ENCODE data around the gene MAML2.
A peak's percentile ranks its signal among the peaks of the same experiment; 100 is the strongest.

Gene MAML2

GRCh38 chr11:96316869-96317268 lies 26.1 kb downstream of the MAML2 start:
- no peak for FAIRE-seq

DNA sequence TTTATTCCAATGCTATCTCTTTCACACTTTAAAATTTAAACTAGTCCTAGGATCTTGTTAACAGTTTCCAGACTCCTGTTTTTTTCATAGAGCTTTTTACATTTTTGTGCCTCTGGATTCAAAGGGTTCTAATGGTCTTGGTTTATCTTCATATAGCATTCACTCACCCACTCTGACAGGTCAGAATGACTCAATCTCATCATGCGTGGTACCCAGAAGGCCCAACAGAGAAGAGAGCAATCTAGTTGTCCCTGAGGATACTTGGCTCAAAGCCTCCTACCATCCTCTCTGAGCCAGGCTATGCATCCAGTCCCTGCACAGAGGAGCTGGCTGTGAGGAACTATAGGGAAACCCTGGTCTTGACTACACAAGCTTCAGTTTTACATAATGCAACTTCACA lies 27.5 kb downstream of the MAML2 start:
- no peak for FAIRE-seq

DNA sequence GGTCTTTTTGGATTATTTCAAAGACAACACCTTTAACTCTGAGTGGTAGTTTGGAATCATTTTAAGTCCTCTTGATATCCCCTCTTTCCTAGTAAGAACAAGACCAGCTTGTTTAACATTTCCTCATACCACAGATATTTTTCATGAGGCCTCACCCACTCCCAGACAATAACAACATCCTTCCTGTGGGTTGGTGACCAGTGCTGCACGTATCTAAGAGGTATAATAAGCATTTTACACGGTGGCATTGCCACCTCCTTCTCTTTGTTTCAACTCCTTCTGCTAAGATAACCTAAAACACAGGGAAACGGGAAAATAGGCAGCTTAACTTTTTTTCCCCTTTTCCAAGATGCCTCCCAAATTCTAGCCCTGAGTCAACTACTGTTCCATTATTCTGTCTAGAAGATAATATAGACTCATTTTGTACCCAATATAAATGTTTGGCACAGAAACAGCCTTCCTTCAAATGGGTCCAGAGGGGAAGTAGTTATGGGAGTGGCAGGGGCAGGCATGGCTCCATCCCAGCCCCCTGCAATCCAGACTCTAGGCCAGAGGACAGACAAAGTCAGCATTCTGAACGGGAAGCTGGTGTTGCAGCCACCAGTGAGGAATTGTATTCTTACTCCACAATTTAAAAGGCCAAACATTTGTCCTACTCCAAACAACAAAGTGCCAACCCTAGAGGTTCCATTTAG lies 28.5 kb downstream of the MAML2 start:
- FAIRE-seq = no peak

- no peak for FAIRE-seq
These were observed 29.8 kb downstream of the MAML2 start for GRCh38 chr11:96313163-96313562.

DNA sequence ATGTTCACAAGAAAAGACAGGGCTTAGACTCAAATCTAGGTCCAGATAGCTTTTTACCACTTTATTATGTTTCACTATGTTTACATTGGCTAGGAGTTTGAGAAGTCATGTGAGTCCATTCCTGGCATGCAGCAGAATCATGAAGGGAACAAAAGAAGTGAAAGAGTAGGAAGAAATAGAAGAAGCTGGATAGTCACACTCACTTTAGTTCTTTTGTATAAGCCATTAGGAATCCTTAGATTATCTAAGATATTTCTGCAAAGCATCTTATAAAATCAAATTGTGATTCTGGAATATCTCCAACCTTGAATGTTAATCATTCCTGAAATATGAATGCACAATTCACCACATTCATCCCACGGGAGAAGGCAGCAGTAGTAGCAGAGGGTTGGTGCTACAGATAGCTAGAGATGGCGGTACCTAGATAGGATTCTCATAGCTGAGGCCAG lies 31.9 kb downstream of the MAML2 start:
- no peak for FAIRE-seq

GRCh38 chr11:96310236-96310635 lies 32.8 kb downstream of the MAML2 start:
- FAIRE-seq = no peak

DNA sequence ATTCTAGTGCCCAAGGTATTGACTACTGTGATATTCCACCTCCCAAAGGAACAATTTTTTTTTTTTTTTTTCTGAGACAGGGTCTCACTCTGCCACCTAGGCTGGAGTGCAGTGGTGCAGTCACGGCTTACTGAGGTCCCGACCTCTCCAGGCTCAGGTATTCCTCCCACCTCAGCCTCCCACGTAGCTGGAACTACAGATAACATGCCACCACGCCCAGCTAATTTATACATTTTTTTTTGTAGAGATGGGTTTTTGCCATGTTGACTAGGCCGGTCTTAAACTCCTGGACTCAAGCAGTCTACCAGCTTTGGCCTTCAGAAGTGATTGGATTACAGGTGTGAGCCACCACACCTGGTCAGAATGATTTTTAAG lies 33.4 kb downstream of the MAML2 start:
- FAIRE-seq = no peak

DNA sequence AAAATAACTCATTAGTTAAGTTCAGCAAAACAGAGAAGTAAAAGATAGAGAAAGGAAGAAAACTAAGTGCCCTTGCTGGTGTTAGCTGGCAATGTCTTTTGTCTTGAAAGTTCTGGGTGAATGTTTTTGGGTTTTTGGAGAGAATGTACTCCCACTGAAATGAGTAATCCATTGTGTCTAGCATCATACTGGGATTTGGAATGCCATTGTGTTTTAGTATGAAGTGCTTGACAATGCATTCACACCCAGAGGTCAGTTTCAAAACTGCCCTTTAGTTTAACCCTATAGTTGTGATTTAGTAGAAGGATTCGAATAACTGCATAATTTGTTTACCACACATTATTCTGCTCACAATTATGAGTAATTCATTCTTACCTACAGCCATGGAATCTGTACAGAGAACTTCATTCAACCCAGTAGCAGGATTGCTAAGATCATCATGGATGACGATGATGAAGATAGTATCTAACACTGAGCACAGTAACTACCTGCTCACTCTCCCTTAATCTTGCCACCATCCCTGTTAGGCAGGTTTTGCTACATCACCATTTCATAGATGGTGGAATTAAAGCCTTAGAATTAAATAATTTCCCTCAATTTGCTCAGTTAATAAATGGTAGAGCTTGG lies 33.9 kb downstream of the MAML2 start:
- FAIRE-seq = no peak

GRCh38 chr11:96307776-96308140 lies 35.2 kb downstream of the MAML2 start:
- no peak for FAIRE-seq

DNA sequence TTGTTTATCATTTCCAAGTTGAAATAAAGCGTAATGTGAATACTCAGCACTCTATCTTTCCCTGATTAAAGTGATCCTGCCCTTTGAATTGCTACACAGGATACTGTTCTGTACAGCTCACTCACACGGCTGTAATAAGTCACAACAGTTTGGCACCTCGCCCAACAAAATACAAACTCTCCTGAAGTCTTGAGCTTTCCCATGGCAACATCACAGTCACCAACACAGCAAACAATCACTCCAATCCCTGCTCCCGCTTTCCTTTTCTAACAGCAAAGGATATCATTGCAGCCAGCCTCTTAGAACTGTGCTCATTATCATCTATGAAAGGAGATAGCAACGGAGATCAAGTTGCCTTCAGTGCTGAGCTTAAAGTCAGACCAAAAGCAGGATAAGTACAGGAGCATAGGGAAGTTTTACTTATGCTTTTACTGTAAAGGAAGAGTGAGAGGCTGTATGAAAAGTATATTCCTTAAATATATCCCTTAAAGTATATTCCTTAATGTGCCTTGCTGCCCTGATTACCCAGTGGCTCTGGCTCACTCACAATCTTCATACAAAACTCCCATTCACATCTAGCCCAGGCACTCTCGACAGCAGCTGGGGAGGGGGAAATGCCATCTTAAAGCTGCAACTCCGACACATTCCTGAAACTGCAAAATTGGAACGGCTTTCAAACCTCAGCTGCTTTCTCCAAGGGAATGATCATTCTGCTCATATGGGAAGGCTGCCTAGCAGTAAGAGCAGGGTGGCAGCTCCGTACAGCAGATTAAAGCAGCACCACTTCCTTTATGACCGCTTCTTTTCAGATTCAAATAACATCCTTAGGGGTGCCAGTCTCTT lies 35.8 kb downstream of the MAML2 start:
- FAIRE-seq = peak; percentile 83

DNA sequence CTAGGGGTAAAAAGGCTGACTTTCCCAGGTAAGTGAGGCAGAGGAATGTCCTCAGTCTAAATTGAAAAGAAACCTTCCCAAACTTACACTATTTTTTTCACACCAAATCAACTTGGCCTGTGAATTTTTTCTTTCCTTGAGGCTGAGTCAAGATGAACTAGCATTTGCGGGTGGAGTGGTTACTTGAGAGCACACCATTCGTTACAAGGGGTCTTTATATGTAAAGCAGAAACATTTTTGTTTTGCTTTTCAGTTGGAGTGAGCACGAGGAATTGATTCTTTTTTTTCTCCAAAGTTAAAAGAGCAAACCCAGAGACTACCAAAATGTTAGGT lies 36.4 kb downstream of the MAML2 start:
- no peak for FAIRE-seq

GRCh38 chr11:96306071-96306470 lies 36.9 kb downstream of the MAML2 start:
- no peak for FAIRE-seq

- FAIRE-seq = no peak
These were observed 39.0 kb downstream of the MAML2 start for GRCh38 chr11:96303980-96304379.

DNA sequence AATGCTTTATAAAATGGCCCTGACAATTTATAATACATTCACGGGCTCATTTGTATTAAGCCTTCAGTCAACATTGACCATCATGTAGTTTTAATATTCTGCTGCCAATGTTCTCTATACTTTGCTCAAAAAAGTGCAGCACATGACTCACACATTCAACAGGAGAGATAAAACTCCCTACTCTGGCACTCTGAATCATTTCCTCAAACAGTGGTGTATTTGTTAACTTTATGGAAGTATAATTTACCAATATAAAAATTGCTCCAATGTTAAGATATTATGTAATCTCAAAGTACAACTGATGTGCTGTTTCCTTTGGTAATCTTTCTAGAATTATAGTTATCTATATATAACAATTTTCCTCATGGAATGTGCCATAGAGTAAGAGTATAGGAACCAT lies 39.9 kb downstream of the MAML2 start:
- FAIRE-seq = no peak

GRCh38 chr11:96301818-96302217 lies 41.2 kb downstream of the MAML2 start:
- FAIRE-seq = no peak

DNA sequence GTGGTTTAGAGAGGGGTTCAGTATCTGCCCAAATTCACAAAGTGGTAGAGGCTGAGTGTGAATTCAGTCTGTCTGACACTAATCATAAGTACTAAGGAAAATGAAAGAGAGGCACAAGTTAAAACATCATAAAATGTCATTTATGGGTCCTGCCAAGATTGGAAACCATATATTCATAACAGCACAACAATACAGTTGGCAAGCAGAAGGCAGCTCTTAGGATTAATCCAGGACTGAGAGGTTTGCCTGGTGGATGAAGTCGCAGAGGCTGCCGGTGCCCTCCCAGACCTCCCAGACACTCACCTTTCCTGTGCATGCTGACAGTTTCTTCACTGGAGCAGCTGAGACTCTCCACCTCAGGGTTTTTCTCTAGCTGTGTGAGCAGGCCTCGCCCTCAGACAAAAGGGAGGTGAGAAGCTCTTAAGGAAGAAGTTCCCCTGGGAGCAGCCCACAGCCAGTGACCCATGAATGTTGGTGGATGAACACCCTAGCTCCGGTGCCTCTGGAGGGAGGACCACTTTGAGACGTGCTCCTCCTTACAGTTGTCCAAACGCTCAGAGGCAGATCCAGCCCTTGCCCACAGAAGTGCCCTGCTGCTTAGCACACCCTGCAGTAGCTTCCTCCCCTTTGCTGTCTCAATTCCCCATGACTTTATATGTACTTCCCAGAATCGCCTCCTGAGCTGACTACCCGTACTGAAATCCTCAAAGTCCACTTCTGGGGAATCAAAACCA lies 43.7 kb downstream of the MAML2 start:
- FAIRE-seq = no peak

GRCh38 chr11:96295369-96295768 lies 47.6 kb downstream of the MAML2 start:
- no peak for FAIRE-seq

DNA sequence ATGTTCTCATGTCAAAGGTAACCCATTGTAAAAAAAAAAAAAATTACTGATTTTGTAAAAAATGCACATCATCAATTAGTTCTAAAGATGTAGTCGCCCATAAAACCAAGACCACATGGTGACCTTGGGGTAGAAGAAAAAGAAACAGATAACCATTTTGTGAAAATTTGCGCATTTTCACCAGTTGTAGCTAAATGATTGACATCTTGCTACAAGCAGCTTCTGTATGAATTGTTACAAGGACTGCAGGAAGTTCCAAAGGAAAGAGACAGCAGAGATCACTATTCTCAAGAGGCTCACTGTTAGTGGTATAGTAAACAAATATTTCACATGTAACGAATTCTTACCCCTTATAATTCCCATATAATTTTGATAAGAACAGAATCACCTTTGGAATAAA lies 48.7 kb downstream of the MAML2 start:
- peak; percentile 65 for FAIRE-seq

DNA sequence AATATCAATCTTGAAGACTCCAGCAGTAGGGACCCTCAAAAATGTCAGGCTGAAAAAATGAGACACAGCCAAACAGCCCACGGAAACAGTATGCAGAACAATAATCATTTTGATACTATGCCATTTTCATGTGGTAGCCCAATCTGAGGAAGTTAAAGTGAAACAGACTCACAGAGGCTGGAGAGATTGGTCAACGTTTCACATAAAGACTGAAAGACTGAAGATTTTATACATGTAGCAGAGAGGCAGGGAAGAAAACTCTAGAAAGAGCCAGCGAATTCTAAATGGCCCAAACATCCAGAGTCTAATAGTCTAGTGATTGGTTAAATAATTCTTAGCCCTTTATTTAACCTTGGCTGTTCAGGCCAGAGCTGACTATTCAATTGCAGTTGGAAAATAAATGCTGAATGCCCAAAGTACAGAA lies 49.4 kb downstream of the MAML2 start:
- no peak for FAIRE-seq

DNA sequence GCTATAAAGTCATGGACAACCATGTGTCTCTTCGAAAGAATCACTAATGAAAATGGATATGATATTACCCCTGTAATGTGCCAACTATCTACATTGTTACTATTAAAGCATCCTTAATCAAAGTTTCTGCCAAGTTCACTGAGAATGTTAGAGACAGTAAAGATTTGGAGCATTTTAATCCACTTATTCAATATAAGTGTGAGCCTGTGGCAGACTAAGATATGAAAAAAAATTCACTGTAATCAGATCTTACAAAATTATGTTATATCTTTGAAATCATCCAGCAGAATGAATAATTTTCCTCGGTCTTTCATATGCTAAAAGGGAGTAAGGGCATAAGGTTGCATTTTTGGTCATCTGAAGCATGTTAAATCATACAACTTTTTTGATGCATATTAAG lies 49.9 kb downstream of the MAML2 start:
- no peak for FAIRE-seq

GRCh38 chr11:96292291-96293010 lies 50.5 kb downstream of the MAML2 start:
- FAIRE-seq = no peak

GRCh38 chr11:96290631-96291030 lies 52.4 kb downstream of the MAML2 start:
- FAIRE-seq = no peak

- FAIRE-seq = no peak
These were observed 53.0 kb downstream of the MAML2 start for GRCh38 chr11:96290031-96290430.
